ENCODE data around the gene NIP7.

GRCh38 chr16:69320740-69321073 lies 18.9 kb upstream of the NIP7 start:
- TF ChIP-seq POLR2A (IDR thresholded peaks at IDR 0.05) (no peak), CTCF (IDR thresholded peaks at IDR 0.05) (no peak)

Measured in testis (tissue), 2 donors.